Uterus (tissue), 4 donors: ENCODE measurements around the gene LMAN1L. TPM values are rescaled to one million over a fixed set of nuclear protein-coding genes. Genes with fewer than 3 reads are reported as not detected.

Experiments used
- DNase-seq, 2 donors: peaks; one replicate each; pipeline ENCODE4 v3.0.0-alpha.2; 2019 to 2020
- H3K27ac ChIP-seq, 2 donors: fragments of 200-600 bp; sonication (generic); 1 replicate in 1 of 2; 2 replicates in 1 of 2; pipeline ENCODE4 v1.5.1; 2016 to 2018
- H3K27me3 ChIP-seq, 2 donors: fragments of 200-600 bp; sonication (generic); one replicate each; pipeline ENCODE4 v1.5.1; 2018 to 2019; ENCODE audit warnings: control low read depth in 1 of 2
- H3K36me3 ChIP-seq, 2 donors: fragments of 200-600 bp; sonication (generic); one replicate each; pipeline ENCODE4 v1.5.1; 2019; ENCODE audit warnings: control low read depth in 1 of 2
- H3K4me1 ChIP-seq, 2 donors: fragments of 200-600 bp; sonication (generic); one replicate each; pipeline ENCODE4 v1.5.1; 2018 to 2019; ENCODE audit warnings: control low read depth in 1 of 2
- H3K4me3 ChIP-seq, 2 donors: fragments of 200-600 bp; sonication (generic); 1 replicate in 1 of 2; 2 replicates in 1 of 2; pipeline ENCODE4 v1.5.1; 2018 to 2019; ENCODE audit warnings: mild to moderate bottlenecking in 1 of 2
- H3K9me3 ChIP-seq, 2 donors: fragments of 200-600 bp; sonication (generic); one replicate each; pipeline ENCODE4 v1.5.1; 2019; ENCODE audit warnings: control low read depth in 1 of 2
- CTCF ChIP-seq, 4 experiments: fragments of 200-600 bp in 2 of 4; fragments of 450-650 bp in 2 of 4; sonication (generic) in 2 of 4; IDR thresholded peaks; one replicate each; pipeline ENCODE4 v1.5.1; 2016 to 2019; ENCODE audit warnings: antibody characterized with exemption in 4 of 4, mild to moderate bottlenecking in 2 of 4, moderate library complexity in 1 of 4
- POLR2A ChIP-seq, 2 donors: fragments of 450-650 bp; IDR thresholded peaks; one replicate each; pipeline ENCODE4 v1.6.1; 2016; ENCODE audit warnings: antibody characterized with exemption in 2 of 2, mild to moderate bottlenecking in 1 of 2, moderate library complexity in 1 of 2
- intact Hi-C: fragments of 100-400 bp; cut with DNase I; formaldehyde crosslinking; loops from one replicate; pipeline ENCODE4 v1.15.1; 2023; ENCODE audit warnings: low total_unique reads
- total RNA-seq, 4 donors: library from RNA; depleted of rRNA in 3 of 4; stranded (reverse); fragments of >200 nt in 3 of 4; gene quantifications; one replicate each; pipeline versions ENCODE4 v1.1.0 to v1.2.4, GENCODE V29; 2014 to 2023
- donor health status: DM: yes; HTN: yes; CAD: no.

LMAN1L gene
- total RNA-seq, 4 donors from 2014 or later: 1.5 TPM; not detected in 3

- peak; percentile 75 to 91 (median 86) for TF ChIP-seq CTCF (IDR thresholded peaks at IDR 0.05)
- TF ChIP-seq POLR2A (IDR thresholded peaks at IDR 0.05): no peak
- intact Hi-C loops: no loop called here
- Histone ChIP-seq H3K4me3 (no peak overlapping the region), H3K9me3 (no peaks in the 10 kb centered on the region), H3K27me3 (no peaks in the 10 kb centered on the region), H3K36me3 (no peaks in the 10 kb centered on the region), H3K27ac (no peak overlapping the region), H3K4me1 (no peaks in the 10 kb centered on the region)
- peak; percentile 47 to 61 for DNase-seq
Observed at GRCh38 chr15:74799856-74800558, 12.6 kb upstream of the LMAN1L start.

DNA sequence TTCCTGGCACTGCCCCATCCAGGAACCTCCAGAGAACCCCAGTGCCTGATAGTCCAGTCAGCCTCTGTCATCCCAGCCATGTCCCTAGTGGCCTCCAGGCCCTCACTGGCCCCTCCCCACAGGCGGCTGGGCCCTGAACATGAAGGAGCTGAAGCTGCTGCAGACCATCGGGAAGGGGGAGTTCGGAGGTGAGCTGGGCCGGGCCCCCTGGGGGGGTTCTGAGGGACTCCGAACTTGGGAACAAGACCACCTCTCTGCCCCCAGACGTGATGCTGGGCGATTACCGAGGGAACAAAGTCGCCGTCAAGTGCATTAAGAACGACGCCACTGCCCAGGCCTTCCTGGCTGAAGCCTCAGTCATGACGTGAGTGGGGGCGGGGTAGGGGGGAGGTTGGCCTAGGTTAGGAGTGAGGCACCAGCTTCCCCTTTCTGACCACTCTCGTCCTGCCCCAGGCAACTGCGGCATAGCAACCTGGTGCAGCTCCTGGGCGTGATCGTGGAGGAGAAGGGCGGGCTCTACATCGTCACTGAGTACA, 12.0 kb upstream of the LMAN1L start:
- H3K4me3 ChIP-seq: no peak overlapping the region
- no peaks in the 10 kb centered on the region for H3K36me3 ChIP-seq
- no peak for TF ChIP-seq POLR2A (IDR thresholded peaks at IDR 0.05)
- TF ChIP-seq CTCF (IDR thresholded peaks at IDR 0.05): no peak
- no peaks in the 10 kb centered on the region for H3K4me1 ChIP-seq
- DNase-seq: no peak
- intact Hi-C loops: no loop called here
- H3K27ac ChIP-seq: no peak overlapping the region
- H3K9me3 ChIP-seq: no peaks in the 10 kb centered on the region
- H3K27me3 ChIP-seq: no peaks in the 10 kb centered on the region

DNA sequence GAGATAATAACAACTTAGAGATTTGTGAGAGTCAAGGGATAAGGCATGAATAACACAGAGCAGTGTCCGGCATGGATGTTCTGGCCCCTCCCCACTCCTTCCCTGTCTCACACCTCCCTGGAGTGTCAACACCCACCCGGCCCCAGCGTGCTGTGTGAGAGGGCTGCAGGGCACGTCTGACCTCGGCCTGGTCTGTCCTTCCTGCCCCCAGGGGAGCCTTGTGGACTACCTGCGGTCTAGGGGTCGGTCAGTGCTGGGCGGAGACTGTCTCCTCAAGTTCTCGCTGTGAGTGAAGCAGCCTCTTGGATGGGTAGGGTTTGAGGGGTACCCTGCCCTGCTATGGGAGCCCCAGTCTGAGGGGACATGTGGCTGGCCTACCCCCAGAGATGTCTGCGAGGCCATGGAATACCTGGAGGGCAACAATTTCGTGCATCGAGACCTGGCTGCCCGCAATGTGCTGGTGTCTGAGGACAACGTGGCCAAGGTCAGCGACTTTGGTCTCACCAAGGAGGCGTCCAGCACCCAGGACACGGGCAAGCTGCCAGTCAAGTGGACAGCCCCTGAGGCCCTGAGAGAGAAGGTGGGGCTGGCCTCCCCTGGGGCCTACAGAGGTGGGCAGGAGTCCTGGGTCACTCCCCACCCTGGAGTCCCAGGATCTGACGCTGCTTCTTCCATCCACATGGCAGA, 11.2 kb upstream of the LMAN1L start:
- no peak for TF ChIP-seq POLR2A (IDR thresholded peaks at IDR 0.05)
- no peak for TF ChIP-seq CTCF (IDR thresholded peaks at IDR 0.05)
- Histone ChIP-seq H3K4me1 (no peaks in the 10 kb centered on the region), H3K9me3 (no peaks in the 10 kb centered on the region), H3K27ac (no peak overlapping the region), H3K27me3 (no peaks in the 10 kb centered on the region), H3K4me3 (no peak overlapping the region), H3K36me3 (no peaks in the 10 kb centered on the region)
- no peak for DNase-seq
- intact Hi-C loops: no loop called here

GRCh38 chr15:74802290-74802689, 10.3 kb upstream of the LMAN1L start:
- no peaks in the 10 kb centered on the region for H3K9me3 ChIP-seq

More at GRCh38 chr15:74802290-74802689, 10.3 kb upstream of the LMAN1L start:
- no peak for DNase-seq
- Histone ChIP-seq H3K36me3 (no peaks in the 10 kb centered on the region), H3K27ac (no peak overlapping the region), H3K4me1 (no peaks in the 10 kb centered on the region), H3K4me3 (no peak overlapping the region), H3K27me3 (no peaks in the 10 kb centered on the region)
- TF ChIP-seq CTCF (IDR thresholded peaks at IDR 0.05): no peak
- no peak for TF ChIP-seq POLR2A (IDR thresholded peaks at IDR 0.05)
- intact Hi-C loops: no loop called here
